Measurements from ENCODE around the gene C15orf62.

Gene C15orf62

DNA sequence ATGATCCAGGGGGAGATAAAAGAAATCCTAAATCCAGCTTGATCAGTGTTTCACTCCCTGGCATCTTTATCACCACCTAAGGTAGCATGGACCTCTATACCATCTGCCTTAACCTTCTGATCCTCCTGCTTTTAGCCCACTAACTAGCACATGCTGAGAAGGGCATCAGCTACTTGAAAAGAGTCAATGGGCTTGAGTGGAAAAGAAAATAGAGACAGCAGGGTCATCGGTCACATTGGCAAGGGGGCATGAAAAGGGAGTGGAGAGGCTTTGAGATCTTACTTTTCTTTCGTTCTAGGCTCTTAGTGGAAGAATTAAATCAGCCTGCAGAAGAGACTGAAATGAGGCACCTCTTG lies 36.9 kb downstream of the C15orf62 start:
- DNase-seq: no peak
- H3K27ac Mint-ChIP-seq: peak overlapping the region; percentile 98
- ATAC-seq (replicated peaks): peak; percentile 2 to 3
- no peaks in the 10 kb centered on the region for H3K27me3 Mint-ChIP-seq
- peaks cover 16 to 26% of the 10 kb centered on the region in 2 donors for H3K4me1 Mint-ChIP-seq
- H3K36me3 Mint-ChIP-seq: peaks cover 18 to 22% of the 10 kb centered on the region in 2 donors
- no peaks in the 10 kb centered on the region for H3K9me3 Mint-ChIP-seq
- peak overlapping the region; percentile 89 to 91 for H3K4me3 Mint-ChIP-seq

GRCh38 chr15:40807028-40807887 lies 37.5 kb downstream of the C15orf62 start, which contains the start of the genes DNAJC17 and ZFYVE19:
DNAJC17 (minus strand) TSS chr15:40807473; CDS start chr15:40807446, 27 bp downstream.
ZFYVE19 (plus strand) TSS chr15:40807089; CDS start chr15:40807590, 501 bp downstream.
- ATAC-seq (replicated peaks) (peak; percentile 96 to 97), DNase-seq (peak; percentile 96)
- peaks cover 13 to 21% of the 10 kb centered on the region in 2 donors for H3K4me1 Mint-ChIP-seq
- H3K4me3 Mint-ChIP-seq: peak within 1 kb of the TSS; percentile 89 to 91
- no peaks in the 10 kb centered on the region for H3K27me3 Mint-ChIP-seq
- peaks cover 14 to 22% of the 10 kb centered on the region in 2 donors for H3K36me3 Mint-ChIP-seq
- H3K9me3 Mint-ChIP-seq: no peaks in the 10 kb centered on the region
- peak within 1 kb of the TSS; percentile 98 for H3K27ac Mint-ChIP-seq

DNA sequence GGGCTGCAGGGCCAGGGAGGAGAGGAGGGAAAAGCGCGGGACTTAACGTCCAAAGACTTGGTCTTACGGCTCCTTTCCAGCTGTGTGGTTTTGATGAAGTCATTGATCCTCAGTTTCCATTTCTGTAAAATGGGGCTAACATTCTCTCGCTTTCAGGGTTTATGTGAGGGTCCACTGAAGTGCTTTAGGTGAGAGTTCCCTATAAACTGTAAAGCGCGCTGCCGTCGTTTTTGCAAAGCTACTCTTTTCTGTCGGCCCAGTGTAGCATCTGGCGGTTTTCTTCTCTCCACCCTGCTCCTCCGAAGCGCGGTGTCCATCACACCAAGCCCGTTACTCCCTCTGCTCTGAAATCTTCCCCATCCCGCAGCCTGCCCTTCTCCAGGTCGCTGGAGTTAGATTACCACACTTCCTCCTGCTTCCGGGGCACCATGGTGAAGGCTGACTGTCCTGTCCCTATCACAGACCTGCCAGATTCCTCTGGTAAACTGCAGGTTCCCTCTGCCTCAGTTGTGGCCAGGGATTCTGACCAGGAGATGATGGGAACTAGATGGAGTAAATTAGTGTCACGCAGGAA lies 38.2 kb downstream of the C15orf62 start:
- no peaks in the 10 kb centered on the region for H3K27me3 Mint-ChIP-seq
- DNase-seq (no peak), ATAC-seq (replicated peaks) (no peak)

GRCh38 chr15:40808861-40809450 lies 39.2 kb downstream of the C15orf62 start:
- no peak overlapping the region for H3K27ac Mint-ChIP-seq
- H3K27me3 Mint-ChIP-seq: no peaks in the 10 kb centered on the region
- H3K4me1 Mint-ChIP-seq: peaks cover 9 to 21% of the 10 kb centered on the region in 2 donors

More for the DNA sequence above, 38.2 kb downstream of the C15orf62 start:
- H3K4me1 Mint-ChIP-seq: peaks cover 13 to 21% of the 10 kb centered on the region in 2 donors
- H3K27ac Mint-ChIP-seq: peak overlapping the region; percentile 98
- H3K9me3 Mint-ChIP-seq: no peaks in the 10 kb centered on the region
- peak overlapping the region; percentile 89 to 91 for H3K4me3 Mint-ChIP-seq
- peaks cover 16 to 24% of the 10 kb centered on the region in 2 donors for H3K36me3 Mint-ChIP-seq

DNA sequence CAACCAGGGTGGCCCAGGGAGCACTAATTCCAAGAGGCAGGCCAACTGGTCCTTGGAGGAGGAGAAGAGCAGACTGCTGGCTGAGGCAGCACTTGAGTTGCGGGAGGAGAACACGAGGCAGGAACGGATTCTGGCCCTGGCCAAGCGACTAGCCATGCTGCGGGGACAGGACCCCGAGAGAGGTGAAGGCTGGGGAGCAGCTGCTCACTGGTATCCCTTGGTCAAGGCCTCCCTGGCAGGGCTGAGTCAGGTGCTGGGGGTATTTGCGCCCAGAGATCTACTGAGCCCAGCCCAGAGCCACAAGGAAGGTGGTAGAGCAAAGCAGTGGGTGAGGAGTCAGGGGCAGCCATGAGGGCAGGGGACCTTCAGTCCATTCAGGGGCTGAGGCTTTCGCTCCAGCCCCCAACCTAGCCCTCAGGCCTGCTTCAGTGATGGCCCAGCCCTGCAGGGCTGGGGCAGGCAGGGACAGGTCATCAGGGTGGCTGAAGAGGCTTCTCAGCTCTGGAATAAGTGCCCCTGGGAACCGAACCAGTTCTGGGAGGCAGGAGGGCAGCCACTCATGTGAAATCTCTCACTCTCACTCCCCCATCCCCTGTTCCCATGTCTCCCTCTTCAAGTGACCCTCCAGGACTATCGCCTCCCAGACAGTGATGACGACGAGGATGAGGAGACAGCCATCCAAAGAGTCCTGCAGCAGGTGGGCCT lies 43.1 kb downstream of the C15orf62 start:
- H3K4me3 Mint-ChIP-seq: no peak overlapping the region
- H3K9me3 Mint-ChIP-seq: no peaks in the 10 kb centered on the region
- H3K27me3 Mint-ChIP-seq: no peaks in the 10 kb centered on the region
- no peak for DNase-seq
- ATAC-seq (replicated peaks): no peak
- peaks cover 7 to 15% of the 10 kb centered on the region in 2 donors for H3K4me1 Mint-ChIP-seq
- H3K36me3 Mint-ChIP-seq: peaks cover 34 to 46% of the 10 kb centered on the region in 2 donors
- peak overlapping the region; percentile 37 for H3K27ac Mint-ChIP-seq

More at GRCh38 chr15:40808861-40809450, 39.2 kb downstream of the C15orf62 start:
- no peak overlapping the region for H3K4me3 Mint-ChIP-seq
- no peaks in the 10 kb centered on the region for H3K9me3 Mint-ChIP-seq
- H3K36me3 Mint-ChIP-seq: peaks cover 21 to 32% of the 10 kb centered on the region in 2 donors
- no peak for DNase-seq
- ATAC-seq (replicated peaks): no peak

- Mint-ChIP-seq H3K4me3 (no peak overlapping the region), H3K27ac (no peak overlapping the region), H3K36me3 (peaks cover 31 to 42% of the 10 kb centered on the region in 2 donors), H3K9me3 (no peaks in the 10 kb centered on the region), H3K27me3 (no peaks in the 10 kb centered on the region), H3K4me1 (peaks cover 0 to 3% of the 10 kb centered on the region in 2 donors)
- no peak for DNase-seq
- no peak for ATAC-seq (replicated peaks)
These were observed 45.4 kb downstream of the C15orf62 start for GRCh38 chr15:40815042-40815698.

GRCh38 chr15:40819048-40819447 lies 49.3 kb downstream of the C15orf62 start:
- H3K27me3 Mint-ChIP-seq: no peaks in the 10 kb centered on the region

DNA sequence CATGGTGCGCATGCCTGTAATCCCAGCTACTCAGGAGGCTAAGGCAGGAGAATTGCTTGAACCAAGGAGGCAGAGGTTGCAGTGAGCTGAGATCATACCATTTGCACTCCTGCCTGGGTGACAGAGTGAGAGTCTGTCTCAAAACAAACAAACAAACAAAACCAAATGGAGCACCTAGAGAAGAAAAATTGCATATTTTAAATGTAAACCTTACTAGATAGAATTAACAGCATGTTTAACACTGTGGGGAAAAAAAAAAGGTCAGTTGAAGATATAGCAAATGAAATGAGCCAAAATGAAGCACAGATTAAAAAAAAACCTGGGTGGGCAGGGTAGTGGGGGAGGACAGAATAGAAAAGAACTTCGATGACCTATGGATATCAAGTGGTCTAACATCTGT lies 51.4 kb downstream of the C15orf62 start:
- Mint-ChIP-seq H3K36me3 (no peaks in the 10 kb centered on the region), H3K9me3 (no peaks in the 10 kb centered on the region), H3K27ac (no peak overlapping the region), H3K4me1 (no peaks in the 10 kb centered on the region), H3K4me3 (no peak overlapping the region), H3K27me3 (no peaks in the 10 kb centered on the region)
- ATAC-seq (replicated peaks) (no peak), DNase-seq (no peak)

More at GRCh38 chr15:40819048-40819447, 49.3 kb downstream of the C15orf62 start:
- no peak overlapping the region for H3K27ac Mint-ChIP-seq
- no peak for DNase-seq
- no peak overlapping the region for H3K4me3 Mint-ChIP-seq
- H3K4me1 Mint-ChIP-seq: peaks cover 0 to 3% of the 10 kb centered on the region in 2 donors
- no peak for ATAC-seq (replicated peaks)
- peaks cover 13% of the 10 kb centered on the region in 2 donors for H3K36me3 Mint-ChIP-seq
- H3K9me3 Mint-ChIP-seq: no peaks in the 10 kb centered on the region

Measured in stimulated activated naive B cell treated with anti-CD40 and anti-IgM and Interleukin-4, amounts not matched to agents 10 μg/mL and 1 μg/mL and 100 μg/mL, for 72 hours (primary cell).